CD14-positive monocyte (primary cell): ENCODE results near the gene SNAI3. TPM values are rescaled to one million over a fixed set of nuclear protein-coding genes. Genes with fewer than 3 reads are reported as not detected.

ENCODE experiments used
- DNase-seq, 3 donors: peaks; one replicate each; pipeline ENCODE4 v3.0.0-alpha.2; 2011 to 2022
- H2AFZ ChIP-seq: 2 replicates; pipeline ENCODE4 v1.6.0; 2012; ENCODE audit warnings: mild to moderate bottlenecking, low read depth, low read length, inconsistent platforms; ENCODE audit not compliant: insufficient read depth, poor library complexity, severe bottlenecking
- H3K27ac ChIP-seq, 2 donors: 1 replicate in 1 of 2; 2 replicates in 1 of 2; pipeline ENCODE4 v1.5.1; 2012 to 2013; ENCODE audit warnings: low read length in 2 of 2, control low read depth in 1 of 2, inconsistent platforms in 1 of 2, low read depth in 1 of 2, mild to moderate bottlenecking in 1 of 2
- H3K27me3 ChIP-seq, 2 donors: one replicate each; pipeline versions ENCODE4 v1.6.0 to v1.6.1; 2011 to 2013; ENCODE audit warnings: low read length in 2 of 2; ENCODE audit not compliant: control insufficient read depth in 2 of 2, insufficient read depth in 2 of 2
- H3K36me3 ChIP-seq, 2 donors: replicated peaks in 1 of 2; 1 replicate in 1 of 2; 2 replicates in 1 of 2; pipeline versions ENCODE4 v1.5.1 to v1.6.1; 2012 to 2013; ENCODE audit warnings: low read length in 2 of 2, control low read depth in 1 of 2, inconsistent platforms in 1 of 2, mild to moderate bottlenecking in 1 of 2; ENCODE audit not compliant: insufficient read depth in 2 of 2, control insufficient read depth in 1 of 2
- H3K4me1 ChIP-seq, 2 donors: 1 replicate in 1 of 2; 2 replicates in 1 of 2; pipeline versions ENCODE4 v1.5.1 to v1.6.1; 2012 to 2013; ENCODE audit warnings: low read length in 2 of 2, control low read depth in 1 of 2, inconsistent platforms in 1 of 2, mild to moderate bottlenecking in 1 of 2, moderate library complexity in 1 of 2; ENCODE audit not compliant: insufficient read depth in 2 of 2, control insufficient read depth in 1 of 2
- H3K4me2 ChIP-seq: replicated peaks from 2 replicates; pipeline ENCODE3; 2012; ENCODE audit warnings: low read length, moderate library complexity, mild to moderate bottlenecking; ENCODE audit not compliant: poor library complexity, severe bottlenecking; ENCODE audit errors: extremely low read depth
- H3K4me3 ChIP-seq, 3 experiments: fragments of 200-600 bp in 1 of 3; sonication (generic) in 1 of 3; replicated peaks in 1 of 3; 1 replicate in 2 of 3; 2 replicates in 1 of 3; pipeline ENCODE4 v1.5.1; 2011 to 2013; ENCODE audit warnings: low read length in 3 of 3, mild to moderate bottlenecking in 3 of 3, control low read depth in 2 of 3, low read depth in 2 of 3, inconsistent platforms in 1 of 3, moderate library complexity in 1 of 3
- H3K79me2 ChIP-seq: 2 replicates; pipeline ENCODE4 v1.6.0; 2012; ENCODE audit warnings: mild to moderate bottlenecking, control low read depth, inconsistent platforms, low read length, moderate library complexity; ENCODE audit not compliant: insufficient read depth
- H3K9ac ChIP-seq: 2 replicates; pipeline ENCODE4 v1.6.0; 2017; ENCODE audit warnings: low read length, mild to moderate bottlenecking; ENCODE audit not compliant: insufficient read depth, poor library complexity, severe bottlenecking
- H3K9me3 ChIP-seq, 2 donors: replicated peaks in 1 of 2; 1 replicate in 1 of 2; 2 replicates in 1 of 2; pipeline versions ENCODE4 v1.5.1 to v1.6.1; 2012 to 2013; ENCODE audit warnings: low read length in 2 of 2, control low read depth in 1 of 2; ENCODE audit not compliant: control insufficient read depth in 1 of 2, insufficient read depth in 1 of 2
- H4K20me1 ChIP-seq: 2 replicates; pipeline ENCODE4 v1.6.0; 2012; ENCODE audit warnings: mild to moderate bottlenecking, low read length, control low read depth, moderate library complexity; ENCODE audit not compliant: insufficient read depth
- H3K27ac Mint-ChIP-seq, 7 donors: one replicate each; pipeline ENCODE4 v1.8.0; 2020; ENCODE audit warnings: mild to moderate bottlenecking in 7 of 7, mixed read lengths in 7 of 7, moderate library complexity in 6 of 7, inconsistent platforms in 2 of 7
- H3K27me3 Mint-ChIP-seq, 3 donors: one replicate each; pipeline ENCODE4 v1.8.0; 2021 to 2022; ENCODE audit warnings: low read depth in 3 of 3, mild to moderate bottlenecking in 3 of 3, mixed read lengths in 3 of 3, moderate library complexity in 3 of 3, inconsistent platforms in 1 of 3
- H3K36me3 Mint-ChIP-seq, 2 donors: one replicate each; pipeline ENCODE4 v1.8.0; 2020; ENCODE audit warnings: mixed read lengths in 2 of 2, inconsistent platforms in 1 of 2, mild to moderate bottlenecking in 1 of 2
- H3K4me1 Mint-ChIP-seq: one replicate; pipeline ENCODE4 v1.8.0; 2020; ENCODE audit warnings: mild to moderate bottlenecking, mixed read lengths
- H3K4me3 Mint-ChIP-seq, 2 donors: one replicate each; pipeline ENCODE4 v1.8.0; 2020; ENCODE audit warnings: mild to moderate bottlenecking in 2 of 2, mixed read lengths in 2 of 2, moderate library complexity in 1 of 2
- H3K9me3 Mint-ChIP-seq, 7 donors: one replicate each; pipeline ENCODE4 v1.8.0; 2020 to 2022; ENCODE audit warnings: mixed read lengths in 7 of 7, mild to moderate bottlenecking in 6 of 7, moderate library complexity in 6 of 7, inconsistent platforms in 2 of 7
- WGBS: methylation state at CpG from one replicate; pipeline ENCODE4 v1.1.5; 2013; ENCODE audit warnings: missing lambda C conversion rate; ENCODE audit not compliant: insufficient coverage; 5-methylcytosine and 5-hydroxymethylcytosine counted together
- intact Hi-C, 2 donors: fragments of 100-400 bp; cut with micrococcal nuclease; formaldehyde crosslinking; loops; one replicate each; pipeline versions ENCODE4 v1.15.0 to v1.15.1; 2023
- polyA plus RNA-seq, 3 donors: library from polyadenylated mRNA; depleted of rRNA in 1 of 3; unstranded in 2 of 3; stranded (reverse) in 1 of 3; fragments of 300-500 nt in 2 of 3; fragments of >200 nt in 1 of 3; fragmentation: Illumina TruSeq in 2 of 3; gene quantifications; 1 replicate in 2 of 3; 2 replicates in 1 of 3; pipeline ENCODE4 v1.2.3, GENCODE V29; 2012 to 2021
- TF ChIP-seq, protein P1 (sequence below): fragments of 200-600 bp; IDR thresholded peaks from one replicate; pipeline ENCODE4 v1.8.0; 2022; ENCODE audit warnings: antibody characterized with exemption, mild to moderate bottlenecking

SNAI3 gene
- polyA plus RNA-seq, 3 donors: 4.2 to 6.4 (median 5.3) TPM

- intact Hi-C loops: loop anchor here in 1 of 2 donors (5.0 kb wide), 1 partner anchor 33 kb away; the partner anchor contains the start of gene SNAI3
- H3K27me3 Mint-ChIP-seq: peaks cover 0 to 5% (median 2%) of the 10 kb centered on the region in 3 donors
- TF ChIP-seq, protein P1, sequence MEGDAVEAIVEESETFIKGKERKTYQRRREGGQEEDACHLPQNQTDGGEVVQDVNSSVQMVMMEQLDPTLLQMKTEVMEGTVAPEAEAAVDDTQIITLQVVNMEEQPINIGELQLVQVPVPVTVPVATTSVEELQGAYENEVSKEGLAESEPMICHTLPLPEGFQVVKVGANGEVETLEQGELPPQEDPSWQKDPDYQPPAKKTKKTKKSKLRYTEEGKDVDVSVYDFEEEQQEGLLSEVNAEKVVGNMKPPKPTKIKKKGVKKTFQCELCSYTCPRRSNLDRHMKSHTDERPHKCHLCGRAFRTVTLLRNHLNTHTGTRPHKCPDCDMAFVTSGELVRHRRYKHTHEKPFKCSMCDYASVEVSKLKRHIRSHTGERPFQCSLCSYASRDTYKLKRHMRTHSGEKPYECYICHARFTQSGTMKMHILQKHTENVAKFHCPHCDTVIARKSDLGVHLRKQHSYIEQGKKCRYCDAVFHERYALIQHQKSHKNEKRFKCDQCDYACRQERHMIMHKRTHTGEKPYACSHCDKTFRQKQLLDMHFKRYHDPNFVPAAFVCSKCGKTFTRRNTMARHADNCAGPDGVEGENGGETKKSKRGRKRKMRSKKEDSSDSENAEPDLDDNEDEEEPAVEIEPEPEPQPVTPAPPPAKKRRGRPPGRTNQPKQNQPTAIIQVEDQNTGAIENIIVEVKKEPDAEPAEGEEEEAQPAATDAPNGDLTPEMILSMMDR: no peak
- peaks cover 13% of the 10 kb centered on the region for H4K20me1 ChIP-seq
- no peak overlapping the region for H3K27ac ChIP-seq
- H3K79me2 ChIP-seq: peaks cover 13% of the 10 kb centered on the region
- H3K36me3 ChIP-seq: peaks cover 10 to 15% of the 10 kb centered on the region in 2 donors
- no peak overlapping the region for H3K9ac ChIP-seq
- H3K27ac Mint-ChIP-seq: peak overlapping the region in 2 of 7 donors; percentile 30 to 54
- peaks cover 14 to 22% of the 10 kb centered on the region in 2 donors for H3K4me1 ChIP-seq
- H3K9me3 Mint-ChIP-seq: no peaks in the 10 kb centered on the region
- no peak overlapping the region for H3K4me3 ChIP-seq
- DNase-seq: no peak
- no peaks in the 10 kb centered on the region for H3K9me3 ChIP-seq
- no peaks in the 10 kb centered on the region for H3K27me3 ChIP-seq
- peaks cover 22 to 49% of the 10 kb centered on the region in 2 donors for H3K36me3 Mint-ChIP-seq
- H3K4me3 Mint-ChIP-seq: no peak overlapping the region
- 97% methylated on average over 24 of the region's 28 CpGs for WGBS
- peaks cover 12% of the 10 kb centered on the region for H3K4me1 Mint-ChIP-seq
- no peak overlapping the region for H3K4me2 ChIP-seq
- H2AFZ ChIP-seq: no peak overlapping the region
Measured at GRCh38 chr16:88654363-88655052, 31.8 kb downstream of the SNAI3 start.

DNA sequence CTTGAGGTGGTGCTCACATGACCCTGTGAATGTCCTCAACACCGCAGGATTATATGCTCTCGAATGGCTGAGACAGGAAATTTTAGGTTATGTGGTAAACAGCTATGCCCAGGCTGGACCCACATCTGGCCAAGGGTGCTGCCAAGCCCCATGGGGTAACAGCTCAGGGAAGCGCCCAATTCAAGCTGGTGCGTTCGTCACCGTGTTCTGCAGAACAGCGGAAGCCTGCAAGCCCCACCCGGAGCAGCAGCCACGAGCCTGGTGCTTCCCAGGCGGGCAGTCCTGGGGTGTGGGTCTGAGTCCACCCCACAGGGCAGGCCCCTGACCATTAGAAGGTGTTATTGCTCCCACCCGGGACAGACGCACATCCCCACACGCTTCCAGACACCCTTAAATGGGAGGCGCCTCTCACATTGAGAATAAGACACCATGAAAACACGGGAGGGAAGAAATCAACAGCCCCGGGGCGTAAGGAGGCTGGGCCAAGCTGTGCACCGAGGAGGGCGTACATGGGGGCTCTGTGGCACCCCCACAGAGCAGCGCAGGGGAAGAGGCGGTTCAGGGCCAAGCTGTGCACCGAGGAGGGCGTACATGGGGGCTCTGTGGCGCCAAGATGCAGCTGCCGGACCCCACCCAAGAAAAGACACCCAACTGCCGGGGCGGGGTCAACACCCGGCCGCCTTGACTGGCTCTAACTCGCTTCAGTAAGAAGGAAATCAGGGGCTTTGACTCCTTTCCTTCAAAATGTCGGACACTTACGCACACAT is 32.5 kb downstream of the SNAI3 start:
- Mint-ChIP-seq H3K27ac (peak overlapping the region in 3 of 7 donors; percentile 14 to 50 (median 19)), H3K27me3 (peaks cover 0 to 3% (median 2%) of the 10 kb centered on the region in 3 donors), H3K4me1 (peaks cover 19% of the 10 kb centered on the region), H3K4me3 (no peak overlapping the region), H3K9me3 (no peaks in the 10 kb centered on the region), H3K36me3 (peaks cover 23 to 51% of the 10 kb centered on the region in 2 donors)
- peaks cover 13 to 19% of the 10 kb centered on the region in 2 donors for H3K36me3 ChIP-seq
- H4K20me1 ChIP-seq: peaks cover 20% of the 10 kb centered on the region
- peaks cover 21 to 29% of the 10 kb centered on the region in 2 donors for H3K4me1 ChIP-seq
- no peaks in the 10 kb centered on the region for H3K9me3 ChIP-seq
- H3K27ac ChIP-seq: no peak overlapping the region
- H3K79me2 ChIP-seq: peaks cover 21% of the 10 kb centered on the region
- no peak overlapping the region for H3K9ac ChIP-seq
- no peak overlapping the region for H2AFZ ChIP-seq
- 87% methylated on average over 28 of the region's 32 CpGs for WGBS
- no peak overlapping the region for H3K4me2 ChIP-seq
- TF ChIP-seq, protein P1: no peak
- H3K27me3 ChIP-seq: no peaks in the 10 kb centered on the region
- DNase-seq: no peak
- H3K4me3 ChIP-seq: no peak overlapping the region
- intact Hi-C loops: loop anchor here in 1 of 2 donors (5.0 kb wide), 1 partner anchor 34 kb away; the partner anchor contains the start of gene SNAI3
